Hematopoietic multipotent progenitor cell treated with erythropoietin and hydrocortisone succinate and interleukin-3 and kit ligand, for 17 days (in vitro differentiated cells): ENCODE results near the gene TRRAP.

Experiments used
- DNase-seq: peaks from one replicate; pipeline ENCODE4 v3.0.0-alpha.2; 2015; ENCODE audit warnings: low spot score

The TRRAP gene

DNA sequence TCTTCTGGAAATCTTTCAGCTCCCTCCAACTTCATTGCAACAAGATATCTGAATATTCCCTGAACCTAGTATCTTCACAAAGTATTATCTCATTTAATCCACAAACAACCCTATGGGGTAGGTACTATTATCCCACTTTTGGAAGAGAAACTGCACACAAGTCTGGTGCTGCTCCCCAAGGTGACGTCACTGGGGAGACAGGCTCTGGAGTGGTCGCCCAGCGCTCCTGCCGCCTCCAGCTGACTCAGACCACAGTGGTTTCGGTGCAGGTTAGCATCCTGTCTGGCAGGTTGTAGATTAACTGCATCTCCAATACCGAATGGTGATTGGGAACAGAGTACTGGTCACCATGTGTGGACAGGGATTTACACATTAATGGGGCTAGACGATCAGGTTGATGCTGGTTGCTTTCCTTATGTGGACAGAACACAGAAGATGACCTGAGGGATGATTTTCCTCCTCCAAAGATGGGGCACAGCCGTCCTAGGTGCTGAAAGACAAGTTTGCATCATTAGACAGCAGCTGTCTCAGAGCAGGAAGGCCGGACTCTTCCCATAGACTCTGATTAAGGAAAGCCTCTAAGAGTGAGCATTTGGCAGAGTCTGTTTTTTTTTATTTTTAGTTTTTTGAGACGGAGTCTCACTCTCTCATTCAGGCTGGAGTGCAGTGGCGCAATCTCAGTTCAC, 128.6 kb downstream of the TRRAP start:
- no peak for DNase-seq

DNA sequence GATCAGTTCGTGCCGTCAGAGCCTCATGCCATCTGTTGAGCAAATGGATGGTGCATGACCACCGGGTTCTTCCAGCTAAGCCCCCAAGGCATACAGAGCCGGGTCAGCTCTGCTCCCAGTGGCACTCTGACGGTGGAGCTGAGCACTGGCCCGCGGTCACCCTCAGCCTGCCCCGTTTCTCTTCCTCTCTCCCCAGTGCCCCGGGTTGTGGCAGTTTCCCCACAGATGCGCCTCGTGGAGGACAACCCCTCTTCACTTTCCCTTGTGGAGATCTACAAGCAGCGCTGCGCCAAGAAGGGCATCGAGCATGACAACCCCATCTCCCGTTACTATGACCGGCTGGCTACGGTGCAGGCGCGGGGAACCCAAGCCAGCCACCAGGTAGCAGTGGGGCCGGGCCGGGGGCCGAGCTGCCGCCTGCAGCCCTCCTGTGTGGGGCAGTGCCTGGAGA, 129.9 kb downstream of the TRRAP start:
- DNase-seq = no peak

GRCh38 chr7:99008921-99009530, 130.7 kb downstream of the TRRAP start:
- no peak for DNase-seq

GRCh38 chr7:99010281-99010680, 131.9 kb downstream of the TRRAP start:
- no peak for DNase-seq

- no peak for DNase-seq
These were observed 133.0 kb downstream of the TRRAP start for GRCh38 chr7:99011341-99011705.

- no peak for DNase-seq
These were observed 133.5 kb downstream of the TRRAP start for GRCh38 chr7:99011706-99012404.

- no peak for DNase-seq
These were observed 134.4 kb downstream of the TRRAP start for GRCh38 chr7:99012722-99013121.

- DNase-seq = no peak
These were observed 135.2 kb downstream of the TRRAP start for GRCh38 chr7:99013266-99014112.

- no peak for DNase-seq
These were observed 136.0 kb downstream of the TRRAP start for GRCh38 chr7:99014113-99014985.

DNA sequence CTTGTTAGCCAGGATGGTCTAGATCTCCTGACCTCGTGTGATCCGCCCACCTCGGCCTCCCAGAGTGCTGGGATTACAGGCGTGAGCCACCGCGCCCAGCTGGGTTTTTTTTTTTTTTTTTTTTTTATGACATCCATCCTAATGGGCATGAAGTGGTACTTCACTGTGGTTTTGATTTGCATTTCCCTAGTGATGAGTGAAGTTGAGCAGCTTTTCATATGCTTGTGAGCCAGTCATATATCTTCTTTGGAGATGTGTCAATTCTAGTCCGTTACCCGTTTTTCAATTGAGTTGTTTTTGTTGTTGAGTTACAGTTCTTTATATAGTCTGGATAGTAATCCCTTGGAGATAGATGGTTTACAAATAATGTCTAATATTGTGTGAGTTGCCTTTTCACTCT, 137.9 kb downstream of the TRRAP start:
- no peak for DNase-seq

DNA sequence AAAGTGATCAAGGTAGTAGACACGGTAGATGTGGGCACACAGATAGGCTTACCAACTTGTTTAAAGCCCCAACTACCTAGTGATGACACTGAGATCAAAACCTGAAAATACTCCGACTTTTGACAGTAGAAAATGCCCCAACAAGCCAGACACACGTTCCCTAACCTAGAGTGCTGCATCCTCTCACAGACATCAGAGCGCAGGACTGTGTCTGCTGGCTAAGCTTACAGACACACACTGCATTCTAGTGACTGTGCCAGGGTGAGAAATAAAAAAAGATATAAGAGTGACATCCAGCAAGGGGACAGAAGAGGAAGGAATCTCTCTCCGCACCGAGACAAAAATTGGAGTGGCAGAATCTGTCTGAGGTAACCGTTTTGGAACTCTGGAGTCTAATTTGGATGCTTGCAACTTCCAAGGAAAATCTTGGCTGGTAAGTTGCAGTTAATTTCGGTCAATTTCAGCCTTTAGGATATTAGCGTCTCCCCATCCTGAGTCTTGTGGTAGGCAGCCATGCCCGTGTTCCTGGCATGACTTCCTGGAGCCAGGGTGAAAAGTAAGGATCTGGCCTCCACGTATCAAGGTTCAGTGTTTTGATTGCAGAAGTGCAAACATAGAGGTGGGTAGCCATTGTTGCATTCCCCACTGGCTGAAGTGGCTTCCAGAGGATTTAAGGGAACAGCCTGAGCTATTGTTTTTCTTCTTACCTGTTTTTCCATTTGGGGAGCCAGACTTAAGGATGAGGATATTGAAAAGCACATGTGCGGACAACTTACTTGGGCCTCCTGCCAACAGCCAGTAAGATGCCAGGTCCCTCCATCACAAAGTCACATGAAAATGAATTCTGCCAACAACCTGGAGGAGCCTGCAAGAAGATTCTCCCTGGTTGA, 141.4 kb downstream of the TRRAP start:
- DNase-seq = no peak

DNA sequence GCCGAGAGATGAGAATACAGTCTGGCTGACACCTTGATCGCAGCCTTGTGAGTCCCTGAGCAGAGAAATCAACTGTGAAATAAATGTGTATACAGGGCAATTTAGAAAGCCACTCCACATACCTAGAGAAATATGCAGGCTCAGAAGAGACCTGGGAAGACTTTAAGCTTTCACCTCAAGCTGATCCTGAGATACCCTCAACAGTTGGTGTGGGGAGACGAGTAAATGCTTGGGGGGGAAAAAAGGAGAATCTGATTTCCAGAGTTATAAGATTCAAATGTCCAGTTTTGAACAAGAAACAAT, 142.0 kb downstream of the TRRAP start:
- no peak for DNase-seq

DNA sequence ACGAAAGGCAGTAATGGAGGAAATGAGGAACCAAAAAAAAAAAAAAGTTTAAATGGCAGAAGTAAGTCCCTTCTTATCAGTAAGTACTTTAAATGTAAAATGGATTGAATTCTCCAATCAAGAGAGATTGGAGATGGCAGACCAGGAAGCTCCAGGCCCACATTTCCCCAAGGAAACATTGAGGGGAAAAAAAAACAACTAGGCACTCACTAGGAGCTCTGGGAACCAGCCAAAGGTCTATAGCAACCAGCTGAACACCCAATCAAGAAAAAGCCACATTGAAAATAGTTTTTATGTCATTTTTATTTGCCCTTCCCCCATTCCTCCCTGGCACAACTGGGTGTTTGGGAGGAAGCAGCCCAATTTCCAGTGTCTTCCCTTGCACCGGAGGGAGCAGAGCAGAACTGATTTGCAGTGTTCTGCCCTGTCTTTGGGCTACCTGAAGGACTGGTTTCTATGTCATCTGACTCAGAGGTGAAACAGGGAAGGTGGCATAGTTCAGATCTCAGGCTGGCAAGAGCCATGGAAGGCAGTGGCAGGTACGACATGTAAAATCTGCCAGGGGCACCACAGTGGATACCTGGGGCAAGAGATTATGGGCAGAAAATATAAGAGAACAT, 143.7 kb downstream of the TRRAP start:
- no peak for DNase-seq

- no peak for DNase-seq
These were observed 145.7 kb downstream of the TRRAP start for GRCh38 chr7:99024066-99024465.

GRCh38 chr7:99027241-99027640, 148.9 kb downstream of the TRRAP start:
- no peak for DNase-seq

GRCh38 chr7:99027841-99028240, 149.5 kb downstream of the TRRAP start:
- no peak for DNase-seq

DNA sequence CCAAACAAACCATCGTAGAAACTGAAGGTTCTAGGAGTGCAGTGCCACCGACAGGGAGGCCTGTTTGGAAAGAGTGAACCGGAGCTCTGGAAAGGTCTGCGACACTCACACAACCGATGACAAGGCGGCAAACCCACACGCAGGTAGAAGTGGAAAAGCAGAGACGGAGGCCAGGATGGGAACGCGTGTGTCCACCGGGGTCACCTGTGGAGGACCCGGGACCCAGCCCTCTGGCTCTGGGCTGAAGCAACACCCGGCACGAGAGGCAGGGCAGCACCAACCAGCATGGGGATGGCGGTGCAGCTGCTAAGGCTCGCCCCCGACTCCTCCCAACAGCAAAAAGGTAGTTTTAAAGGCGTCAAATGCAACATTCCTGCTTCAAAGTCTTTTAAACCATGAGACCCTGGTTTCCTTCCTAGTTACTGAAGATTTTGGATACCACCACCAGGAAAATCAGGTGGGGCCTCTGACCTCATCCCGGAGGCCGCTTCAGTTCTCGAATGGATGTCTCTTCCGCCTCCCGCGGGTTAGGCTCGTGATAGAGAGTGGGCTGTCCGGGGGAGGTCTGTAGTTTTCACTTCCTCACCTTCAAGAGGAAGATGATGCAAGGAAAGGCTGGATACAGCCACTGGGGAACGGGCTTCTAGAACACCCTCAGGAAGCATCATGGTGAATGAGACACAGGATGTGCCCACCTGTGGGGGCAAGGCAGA, 150.1 kb downstream of the TRRAP start:
- no peak for DNase-seq

DNA sequence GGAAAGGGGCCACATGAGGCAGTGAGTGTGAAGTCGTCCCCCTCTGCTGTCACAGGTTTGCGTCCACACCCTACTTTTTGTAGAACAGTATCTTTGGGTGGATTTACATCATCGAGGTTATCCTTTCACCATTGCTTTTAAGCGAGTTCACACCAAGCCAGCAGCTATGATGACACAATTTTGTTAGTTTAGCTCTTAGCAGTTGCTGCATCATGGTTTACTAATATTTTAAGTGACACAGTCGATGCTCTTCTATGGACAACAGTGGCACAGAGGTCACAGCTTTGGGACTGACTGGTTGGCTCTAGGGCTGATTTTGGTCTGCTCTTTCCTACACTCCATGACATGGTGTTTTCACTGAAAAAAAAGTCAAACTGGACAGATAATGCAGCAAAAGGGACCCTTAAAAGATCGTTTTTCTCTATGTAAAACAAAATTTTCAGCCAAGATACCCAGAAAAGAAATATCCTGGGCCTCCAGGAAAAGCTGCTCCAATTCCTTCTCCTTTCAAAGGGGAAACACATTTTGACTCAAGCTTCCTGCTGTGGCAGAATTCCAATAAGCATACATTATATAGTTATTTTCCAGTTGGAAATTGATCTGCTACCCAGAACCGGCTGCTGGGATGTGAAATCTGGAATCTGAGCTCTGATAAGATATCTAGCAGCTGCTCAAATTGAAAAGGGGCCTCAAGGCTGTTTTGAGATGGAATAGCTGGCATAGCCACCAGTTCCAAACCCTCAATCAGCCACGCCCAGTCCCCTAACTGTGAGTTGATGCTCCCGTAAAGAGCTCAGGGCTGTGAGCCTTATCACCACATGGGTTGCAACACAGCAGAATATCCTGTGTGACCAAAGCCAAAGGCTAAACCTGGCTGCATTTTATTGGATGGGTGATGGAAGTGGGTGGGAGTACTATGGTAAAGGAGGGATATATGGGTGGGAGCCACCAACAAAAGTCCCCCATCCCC, 151.4 kb downstream of the TRRAP start:
- no peak for DNase-seq
